NCI-H2227 (cell line): Measurements from ENCODE around the gene ZNF428.
"Not testable (repeated sequence)": the region's sequence is repeated elsewhere in the genome, so short reads cannot be mapped to it uniquely, and the experiment has no call there.

Experiments used
- DNase-seq: peaks from one replicate; lab custom pipeline; 2025; ENCODE audit not compliant: unreplicated experiment; lab: John Stamatoyannopoulos, UW

ZNF428 gene

GRCh38 chr19:43640424-43640757 is 21.0 kb upstream of the ZNF428 start:
- DNase-seq, result no peak

GRCh38 chr19:43639519-43640423 is 20.3 kb upstream of the ZNF428 start, which contains the start of gene CADM4:
TSS of gene CADM4 (minus strand) at chr19:43639850. CDS start at chr19:43639790, 60 bp downstream.
- DNase-seq, result peak; percentile 20

GRCh38 chr19:43638995-43639518 is 19.6 kb upstream of the ZNF428 start:
- no peak for DNase-seq

- no peak for DNase-seq
Observed at GRCh38 chr19:43638214-43638994, 19.0 kb upstream of the ZNF428 start.

- DNase-seq, result no peak
Observed at GRCh38 chr19:43636121-43636683, 16.8 kb upstream of the ZNF428 start.

GRCh38 chr19:43635561-43635940 is 16.1 kb upstream of the ZNF428 start:
- DNase-seq, result not testable (repeated sequence)

GRCh38 chr19:43634872-43635560 is 15.6 kb upstream of the ZNF428 start:
- peak; percentile 39 for DNase-seq

GRCh38 chr19:43634506-43634871 is 15.1 kb upstream of the ZNF428 start:
- DNase-seq, result no peak

GRCh38 chr19:43634068-43634467 is 14.6 kb upstream of the ZNF428 start:
- no peak for DNase-seq

GRCh38 chr19:43633520-43633919 is 14.1 kb upstream of the ZNF428 start:
- DNase-seq, result no peak

- DNase-seq, result no peak
Observed at GRCh38 chr19:43631491-43631890, 12.1 kb upstream of the ZNF428 start.

- DNase-seq, result no peak
Observed at GRCh38 chr19:43628646-43629326, 9.4 kb upstream of the ZNF428 start.

GRCh38 chr19:43626838-43627237 is 7.4 kb upstream of the ZNF428 start:
- no peak for DNase-seq

GRCh38 chr19:43625918-43626579 is 6.6 kb upstream of the ZNF428 start:
- DNase-seq, result no peak

GRCh38 chr19:43624933-43625332 is 5.5 kb upstream of the ZNF428 start:
- no peak for DNase-seq

GRCh38 chr19:43623889-43624670 is 4.7 kb upstream of the ZNF428 start:
- DNase-seq, result no peak

- DNase-seq, result no peak
Observed at GRCh38 chr19:43622956-43623355, 3.5 kb upstream of the ZNF428 start.

GRCh38 chr19:43622070-43622469 is 2.6 kb upstream of the ZNF428 start:
- no peak for DNase-seq
